GM23338 (cell line): ENCODE data around the gene SMPDL3B. TPM values are rescaled to one million over a fixed set of nuclear protein-coding genes. Genes with fewer than 3 reads are reported as not detected.

Experiments
- CREB1 ChIP-seq: fragments of 250-450 bp; sonication (Bioruptor Pico); IDR thresholded peaks from 2 replicates; pipeline ENCODE4 v1.5.0; 2020; ENCODE audit warnings: low read depth, mild to moderate bottlenecking, moderate library complexity
- CTCF ChIP-seq, 2 experiments: fragments of 200-600 bp in 1 of 2; sonication (generic) in 1 of 2; conservative IDR thresholded peaks; 2 replicates each; pipeline versions ENCODE4 v1.5.1 to v1.6.1; 2016 to 2017; ENCODE audit warnings: antibody characterized with exemption in 2 of 2, low read depth in 2 of 2, mild to moderate bottlenecking in 2 of 2, moderate library complexity in 1 of 2
- EZH2 ChIP-seq: fragments of 200-600 bp; sonication (generic); IDR thresholded peaks from one replicate; pipeline ENCODE4 v1.8.0; 2017; ENCODE audit warnings: antibody characterized with exemption, mild to moderate bottlenecking, low read depth; ENCODE audit not compliant: unreplicated experiment
- JUNB ChIP-seq: IDR thresholded peaks from one replicate; pipeline ENCODE4 v1.6.1; 2016; ENCODE audit warnings: antibody characterized with exemption; ENCODE audit not compliant: unreplicated experiment
- POLR2AphosphoS5 ChIP-seq: IDR thresholded peaks from 2 replicates; pipeline ENCODE4 v1.6.1; 2016; ENCODE audit warnings: antibody characterized with exemption, low read depth
- REST ChIP-seq: IDR thresholded peaks from one replicate; pipeline ENCODE4 v1.6.1; 2018; ENCODE audit warnings: antibody characterized with exemption; ENCODE audit not compliant: unreplicated experiment
- STAT1 ChIP-seq: IDR thresholded peaks from one replicate; pipeline ENCODE4 v1.6.1; 2016; ENCODE audit warnings: antibody characterized with exemption; ENCODE audit not compliant: unreplicated experiment
- ZNF114 ChIP-seq: fragments of 250-450 bp; sonication (Bioruptor Pico); IDR thresholded peaks from 2 replicates; pipeline ENCODE4 v1.5.0; 2020; ENCODE audit warnings: mild to moderate bottlenecking, moderate library complexity
- ZNF331 ChIP-seq: fragments of 250-450 bp; sonication (Bioruptor Pico); IDR thresholded peaks from 2 replicates; pipeline ENCODE4 v1.5.0; 2020; ENCODE audit warnings: low read depth, mild to moderate bottlenecking, moderate library complexity
- ZNF462 ChIP-seq: fragments of 250-450 bp; sonication (Bioruptor Pico); IDR thresholded peaks from 2 replicates; pipeline ENCODE4 v1.5.0; 2020; ENCODE audit warnings: mild to moderate bottlenecking, moderate library complexity
- polyA plus RNA-seq: library from polyadenylated mRNA; unstranded; fragments of >200 nt; fragmentation: Nextera tagmentation; extraction: Ambion mirVana; gene quantifications from 2 replicates; pipeline ENCODE4 v1.2.1, GENCODE V29; 2016
- total RNA-seq: library from RNA; depleted of rRNA; stranded (reverse); fragments of >200 nt; shearing (Covaris generic); gene quantifications from 2 replicates; pipeline ENCODE4 v1.2.3, GENCODE V29; 2014

The SMPDL3B gene
- total and polyA plus RNA-seq, 2 experiments from 2014 or later: 39.5 to 83.1 TPM

- TF ChIP-seq ZNF462: no peak
- TF ChIP-seq ZNF114 (CRISPR knock-in tag): no peak
- no peak for TF ChIP-seq EZH2
- TF ChIP-seq ZNF331 (CRISPR knock-in tag): no peak
- TF ChIP-seq REST: no peak
- TF ChIP-seq JUNB: no peak
- no peak for TF ChIP-seq CREB1 (CRISPR knock-in tag)
- TF ChIP-seq CTCF (conservative IDR thresholded peaks at IDR 0.05; ENCODE audit: low read depth in 2 of 2): no peak
- TF ChIP-seq STAT1: no peak
- no peak for TF ChIP-seq POLR2AphosphoS5
These were observed 47.4 kb upstream of the SMPDL3B start (continued) for GRCh38 chr1:27887215-27888021.
